ENCODE measurements around the gene ACVR1. TPM values are rescaled to one million over a fixed set of nuclear protein-coding genes. Genes with fewer than 3 reads are reported as not detected.

ACVR1 gene
- total RNA-seq, 1 experiment from 2014 or later, result 27.6 TPM

DNA sequence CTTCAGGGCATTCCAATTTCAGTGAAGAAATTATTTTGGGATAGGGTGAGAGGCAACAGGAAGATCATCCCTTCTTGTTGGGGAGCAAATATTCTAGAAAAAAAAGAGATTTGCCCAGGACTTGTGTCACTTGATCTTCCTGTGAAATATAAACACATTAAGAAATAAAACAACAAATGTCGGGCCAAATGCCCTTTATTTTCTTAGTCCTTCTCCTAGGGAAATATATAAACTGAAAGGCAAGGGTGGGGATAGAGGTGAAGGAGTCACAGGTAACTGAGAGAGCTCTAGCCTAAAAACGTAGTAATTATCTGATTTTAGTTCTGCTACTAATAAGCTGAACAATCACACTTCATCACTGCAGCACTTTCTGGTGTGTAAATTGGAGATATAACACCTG is 142.9 kb downstream of the ACVR1 start:
- intact Hi-C loops (cut with micrococcal nuclease; ENCODE audit: unreplicated experiment), result no loop called here
- Histone ChIP-seq H3K27me3 (ENCODE audit: control insufficient read depth, insufficient read depth, low read length) (no peaks in the 10 kb centered on the region), H3K27ac (ENCODE audit: low read length) (no peak overlapping the region), H3K4me3 (ENCODE audit: low read depth in 2 of 2, low read length in 2 of 2) (no peak overlapping the region), H3K4me1 (ENCODE audit: control insufficient read depth, insufficient read depth, low read length) (no peaks in the 10 kb centered on the region), H3K36me3 (ENCODE audit: control insufficient read depth, insufficient read depth, low read length) (peaks cover 11% of the 10 kb centered on the region), H3K9me3 (ENCODE audit: control insufficient read depth, insufficient read depth, low read depth, low read length) (peaks cover 4% of the 10 kb centered on the region; the same call in 1 of the 2 replicates)
- ChIA-PET POLR2A (no interaction called here), CTCF (no interaction called here)
- in situ Hi-C loops (cut with HindIII; ENCODE audit: low pct_unique_long_range_greater_than_20kb, low sequenced_read_pairs), result no loop called here
- DNase-seq (ENCODE audit: low read depth, low spot score) (no peak), ATAC-seq (no peak)
- no TSS peak for BruUV-seq (replicated peaks)
- TF ChIP-seq TCF7L2 (IDR thresholded peaks at IDR 0.05; ENCODE audit: low read depth, low read length) (no peak), POLR2AphosphoS5 (IDR thresholded peaks at IDR 0.05; ENCODE audit: low read depth, low read length) (no peak), SIN3A (IDR thresholded peaks at IDR 0.05; ENCODE audit: borderline replicate concordance, insufficient read depth, low read depth, low read length) (no peak)
- TF ChIP-seq, protein P1, sequence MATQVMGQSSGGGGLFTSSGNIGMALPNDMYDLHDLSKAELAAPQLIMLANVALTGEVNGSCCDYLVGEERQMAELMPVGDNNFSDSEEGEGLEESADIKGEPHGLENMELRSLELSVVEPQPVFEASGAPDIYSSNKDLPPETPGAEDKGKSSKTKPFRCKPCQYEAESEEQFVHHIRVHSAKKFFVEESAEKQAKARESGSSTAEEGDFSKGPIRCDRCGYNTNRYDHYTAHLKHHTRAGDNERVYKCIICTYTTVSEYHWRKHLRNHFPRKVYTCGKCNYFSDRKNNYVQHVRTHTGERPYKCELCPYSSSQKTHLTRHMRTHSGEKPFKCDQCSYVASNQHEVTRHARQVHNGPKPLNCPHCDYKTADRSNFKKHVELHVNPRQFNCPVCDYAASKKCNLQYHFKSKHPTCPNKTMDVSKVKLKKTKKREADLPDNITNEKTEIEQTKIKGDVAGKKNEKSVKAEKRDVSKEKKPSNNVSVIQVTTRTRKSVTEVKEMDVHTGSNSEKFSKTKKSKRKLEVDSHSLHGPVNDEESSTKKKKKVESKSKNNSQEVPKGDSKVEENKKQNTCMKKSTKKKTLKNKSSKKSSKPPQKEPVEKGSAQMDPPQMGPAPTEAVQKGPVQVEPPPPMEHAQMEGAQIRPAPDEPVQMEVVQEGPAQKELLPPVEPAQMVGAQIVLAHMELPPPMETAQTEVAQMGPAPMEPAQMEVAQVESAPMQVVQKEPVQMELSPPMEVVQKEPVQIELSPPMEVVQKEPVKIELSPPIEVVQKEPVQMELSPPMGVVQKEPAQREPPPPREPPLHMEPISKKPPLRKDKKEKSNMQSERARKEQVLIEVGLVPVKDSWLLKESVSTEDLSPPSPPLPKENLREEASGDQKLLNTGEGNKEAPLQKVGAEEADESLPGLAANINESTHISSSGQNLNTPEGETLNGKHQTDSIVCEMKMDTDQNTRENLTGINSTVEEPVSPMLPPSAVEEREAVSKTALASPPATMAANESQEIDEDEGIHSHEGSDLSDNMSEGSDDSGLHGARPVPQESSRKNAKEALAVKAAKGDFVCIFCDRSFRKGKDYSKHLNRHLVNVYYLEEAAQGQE (IDR thresholded peaks at IDR 0.05; ENCODE audit: insufficient read depth in 1 of 2, low read depth in 2 of 2, low read length in 1 of 2), result no peak
- TF ChIP-seq, protein P2, sequence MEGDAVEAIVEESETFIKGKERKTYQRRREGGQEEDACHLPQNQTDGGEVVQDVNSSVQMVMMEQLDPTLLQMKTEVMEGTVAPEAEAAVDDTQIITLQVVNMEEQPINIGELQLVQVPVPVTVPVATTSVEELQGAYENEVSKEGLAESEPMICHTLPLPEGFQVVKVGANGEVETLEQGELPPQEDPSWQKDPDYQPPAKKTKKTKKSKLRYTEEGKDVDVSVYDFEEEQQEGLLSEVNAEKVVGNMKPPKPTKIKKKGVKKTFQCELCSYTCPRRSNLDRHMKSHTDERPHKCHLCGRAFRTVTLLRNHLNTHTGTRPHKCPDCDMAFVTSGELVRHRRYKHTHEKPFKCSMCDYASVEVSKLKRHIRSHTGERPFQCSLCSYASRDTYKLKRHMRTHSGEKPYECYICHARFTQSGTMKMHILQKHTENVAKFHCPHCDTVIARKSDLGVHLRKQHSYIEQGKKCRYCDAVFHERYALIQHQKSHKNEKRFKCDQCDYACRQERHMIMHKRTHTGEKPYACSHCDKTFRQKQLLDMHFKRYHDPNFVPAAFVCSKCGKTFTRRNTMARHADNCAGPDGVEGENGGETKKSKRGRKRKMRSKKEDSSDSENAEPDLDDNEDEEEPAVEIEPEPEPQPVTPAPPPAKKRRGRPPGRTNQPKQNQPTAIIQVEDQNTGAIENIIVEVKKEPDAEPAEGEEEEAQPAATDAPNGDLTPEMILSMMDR (IDR thresholded peaks at IDR 0.05), result no peak

DNA sequence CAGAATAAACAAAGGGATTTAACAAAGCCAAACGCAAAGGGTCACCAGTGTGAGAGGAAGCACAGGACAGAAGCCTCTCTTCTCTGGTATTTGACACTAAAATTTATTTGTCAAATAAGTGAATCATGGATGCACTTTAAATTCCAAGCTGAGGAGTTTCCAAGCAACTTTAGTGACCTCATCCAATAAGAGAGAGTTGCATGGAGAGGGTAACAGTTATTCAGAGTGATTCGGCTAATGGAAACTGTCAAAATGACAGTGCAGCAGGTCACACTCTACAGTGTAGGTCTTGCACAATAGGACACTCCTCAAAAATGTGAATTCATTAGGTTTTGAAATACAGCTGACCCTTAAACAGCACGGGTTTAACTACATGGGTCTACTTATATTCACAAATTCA is 143.5 kb downstream of the ACVR1 start:
- no peak overlapping the region for H3K27ac ChIP-seq (ENCODE audit: low read length)
- in situ Hi-C loops (cut with HindIII; ENCODE audit: low pct_unique_long_range_greater_than_20kb, low sequenced_read_pairs), result no loop called here
- no peak for TF ChIP-seq TCF7L2 (IDR thresholded peaks at IDR 0.05; ENCODE audit: low read depth, low read length)
- TF ChIP-seq SIN3A (IDR thresholded peaks at IDR 0.05; ENCODE audit: borderline replicate concordance, insufficient read depth, low read depth, low read length), result no peak
- TF ChIP-seq, protein P2 (IDR thresholded peaks at IDR 0.05), result no peak
- TF ChIP-seq, protein P1 (IDR thresholded peaks at IDR 0.05; ENCODE audit: insufficient read depth in 1 of 2, low read depth in 2 of 2, low read length in 1 of 2), result no peak
- no peak for TF ChIP-seq POLR2AphosphoS5 (IDR thresholded peaks at IDR 0.05; ENCODE audit: low read depth, low read length)
- ATAC-seq, result no peak
- H3K27me3 ChIP-seq (ENCODE audit: control insufficient read depth, insufficient read depth, low read length), result no peaks in the 10 kb centered on the region
- peaks cover 4% of the 10 kb centered on the region; the same call in 1 of the 2 replicates for H3K9me3 ChIP-seq (ENCODE audit: control insufficient read depth, insufficient read depth, low read depth, low read length)
- no peaks in the 10 kb centered on the region for H3K4me1 ChIP-seq (ENCODE audit: control insufficient read depth, insufficient read depth, low read length)
- intact Hi-C loops (cut with micrococcal nuclease; ENCODE audit: unreplicated experiment), result no loop called here
- peaks cover 11% of the 10 kb centered on the region for H3K36me3 ChIP-seq (ENCODE audit: control insufficient read depth, insufficient read depth, low read length)
- ChIA-PET POLR2A (no interaction called here), CTCF (no interaction called here)
- DNase-seq (ENCODE audit: low read depth, low spot score), result no peak
- BruUV-seq (replicated peaks), result no TSS peak
- H3K4me3 ChIP-seq (ENCODE audit: low read depth in 2 of 2, low read length in 2 of 2), result no peak overlapping the region

Measured in Panc1 (cell line).